ENCODE results near the gene LACTBL1.
"Not testable (repeated sequence)": the region's sequence is repeated elsewhere in the genome, so short reads cannot be mapped to it uniquely, and the experiment has no call there.

LACTBL1 gene, protein sequence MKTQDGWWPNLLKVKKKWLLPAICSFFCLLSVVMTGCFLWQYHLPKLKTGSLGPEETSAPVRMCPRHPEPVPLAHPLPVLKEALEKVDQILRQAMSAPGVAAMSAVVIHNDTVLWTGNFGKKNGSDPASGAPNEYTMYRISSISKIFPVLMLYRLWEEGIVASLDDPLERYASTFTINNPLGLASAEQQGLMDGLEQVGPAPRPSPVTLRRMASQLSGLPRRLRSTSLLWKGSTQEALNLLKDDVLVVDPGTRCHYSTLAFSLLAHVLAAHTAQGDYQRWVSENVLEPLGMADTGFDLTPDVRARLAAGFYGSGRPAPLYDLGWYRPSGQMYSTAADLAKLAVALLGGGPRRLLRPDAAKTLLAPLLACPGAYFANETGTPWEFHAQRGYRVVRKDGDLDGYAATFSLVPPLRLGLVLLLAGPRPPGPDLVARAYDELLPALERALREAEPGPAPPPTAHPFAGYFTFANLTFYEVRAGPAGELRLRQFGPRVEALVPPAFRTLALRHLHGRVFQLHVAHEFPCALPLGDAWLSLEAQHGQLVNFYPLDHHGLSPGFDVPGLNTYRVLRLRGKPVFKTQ

DNA sequence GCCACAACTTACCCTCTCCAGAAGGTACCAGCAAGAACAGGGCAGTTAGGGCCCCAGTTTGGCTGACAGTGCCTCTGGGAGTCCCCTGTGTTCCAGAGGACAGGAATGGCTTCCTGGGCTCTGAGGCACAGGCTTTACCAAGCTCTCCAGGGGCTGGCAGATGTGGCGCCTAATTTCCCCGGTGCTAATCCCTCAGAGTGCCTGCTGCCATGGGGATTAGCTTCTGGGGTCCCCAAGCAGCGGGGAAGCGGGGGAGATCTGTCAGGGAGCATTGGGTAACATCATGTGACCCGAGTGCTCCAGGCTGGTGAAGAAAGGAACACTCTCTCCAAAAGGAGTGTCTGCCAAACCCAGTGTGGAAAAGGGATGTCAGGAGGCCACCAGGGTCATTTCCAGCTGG, at the start of gene LACTBL1:
LACTBL1 (minus strand) TSS at position 107 of the 400 bp plus-strand sequence. CDS start 550 bp downstream, outside the sequence.
- no peak for DNase-seq

DNA sequence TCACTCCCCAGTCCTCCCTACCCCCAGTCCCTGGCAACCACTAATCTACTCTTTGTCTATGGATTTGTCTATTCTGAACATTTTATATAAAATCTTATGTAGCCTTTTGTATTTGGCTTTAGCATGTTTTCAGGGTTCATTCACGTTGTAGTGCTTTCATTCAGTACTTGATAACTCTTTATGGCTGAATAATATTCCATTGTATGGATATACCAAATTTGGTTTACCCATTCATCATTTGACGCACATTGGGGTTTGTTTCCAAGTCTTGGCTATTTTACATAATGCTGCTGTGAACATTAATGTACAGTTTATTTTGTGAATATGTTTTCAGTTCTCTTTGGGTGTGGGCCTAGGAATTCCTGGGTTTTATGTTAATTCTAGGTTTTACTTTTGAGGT, 49.2 kb upstream of the LACTBL1 start:
- no peak for DNase-seq

DNA sequence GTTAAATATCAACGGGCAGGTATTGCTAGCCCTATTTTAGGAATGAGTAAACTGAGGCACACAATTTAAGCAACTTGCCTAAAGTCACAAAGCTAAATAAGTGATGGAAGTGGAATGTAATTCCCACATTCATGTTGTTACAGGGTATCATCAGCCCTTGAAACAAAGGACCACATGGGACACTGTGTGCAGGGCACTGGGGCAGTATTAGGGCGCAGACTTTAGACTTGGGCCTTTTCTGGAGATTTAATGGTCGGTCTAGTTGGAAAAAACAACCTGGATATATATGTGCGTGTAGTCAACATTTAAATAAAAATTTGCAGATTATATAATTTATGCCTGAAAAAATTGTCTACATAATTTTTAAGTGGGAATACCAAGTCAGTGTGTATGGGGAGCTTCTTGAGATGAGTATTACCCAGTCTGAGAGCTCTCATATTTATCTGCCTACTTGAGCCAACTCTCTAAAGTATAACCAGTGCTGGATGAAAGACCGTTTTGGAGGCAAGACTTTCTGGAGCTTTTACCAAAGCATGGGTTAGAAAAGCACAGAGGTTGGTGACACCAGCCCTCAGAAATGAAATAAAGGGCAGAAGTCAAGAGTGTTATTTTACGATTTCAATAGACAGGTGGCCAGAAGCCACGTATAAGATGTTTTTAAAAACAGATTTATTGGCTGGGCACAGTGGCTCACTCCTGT, 48.2 kb upstream of the LACTBL1 start:
- DNase-seq = no peak

DNA sequence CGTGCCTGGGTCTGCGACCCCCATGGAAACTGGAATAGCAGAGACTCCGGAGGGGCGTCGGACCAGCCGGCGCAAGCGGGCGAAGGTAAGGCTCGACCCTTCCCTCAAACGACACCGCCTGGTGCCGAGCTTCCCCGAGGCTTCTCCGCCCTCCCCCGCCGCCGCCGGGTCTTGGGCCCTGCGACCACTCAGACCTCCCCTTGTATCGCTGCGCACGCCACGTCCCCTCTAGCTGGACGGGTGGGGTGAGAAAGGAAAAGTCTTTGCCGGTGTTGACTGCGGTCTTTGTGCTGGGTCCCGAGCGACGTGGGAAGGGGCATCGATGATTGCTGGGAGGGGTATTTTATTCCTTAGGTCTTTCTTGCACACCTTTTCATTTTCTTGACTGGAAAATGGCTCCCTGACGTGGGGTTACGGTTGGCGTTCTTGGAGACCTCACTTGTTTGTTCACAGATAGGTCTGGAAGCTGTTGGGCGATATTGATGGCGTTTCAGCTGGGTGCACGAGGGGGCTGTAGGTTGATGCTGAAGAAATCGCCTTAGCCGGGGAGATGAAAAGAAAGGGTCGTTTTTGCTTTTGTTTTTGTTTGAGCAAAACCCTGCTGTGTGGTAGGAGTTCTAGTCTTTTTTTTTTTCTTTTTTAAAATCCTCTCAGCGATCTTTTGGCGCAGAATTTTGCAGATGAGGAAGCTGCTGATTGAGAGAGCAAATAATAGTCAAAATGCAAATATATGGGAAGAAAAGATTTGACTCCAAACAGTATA, 47.4 kb upstream of the LACTBL1 start:
- DNase-seq = peak; percentile 24

DNA sequence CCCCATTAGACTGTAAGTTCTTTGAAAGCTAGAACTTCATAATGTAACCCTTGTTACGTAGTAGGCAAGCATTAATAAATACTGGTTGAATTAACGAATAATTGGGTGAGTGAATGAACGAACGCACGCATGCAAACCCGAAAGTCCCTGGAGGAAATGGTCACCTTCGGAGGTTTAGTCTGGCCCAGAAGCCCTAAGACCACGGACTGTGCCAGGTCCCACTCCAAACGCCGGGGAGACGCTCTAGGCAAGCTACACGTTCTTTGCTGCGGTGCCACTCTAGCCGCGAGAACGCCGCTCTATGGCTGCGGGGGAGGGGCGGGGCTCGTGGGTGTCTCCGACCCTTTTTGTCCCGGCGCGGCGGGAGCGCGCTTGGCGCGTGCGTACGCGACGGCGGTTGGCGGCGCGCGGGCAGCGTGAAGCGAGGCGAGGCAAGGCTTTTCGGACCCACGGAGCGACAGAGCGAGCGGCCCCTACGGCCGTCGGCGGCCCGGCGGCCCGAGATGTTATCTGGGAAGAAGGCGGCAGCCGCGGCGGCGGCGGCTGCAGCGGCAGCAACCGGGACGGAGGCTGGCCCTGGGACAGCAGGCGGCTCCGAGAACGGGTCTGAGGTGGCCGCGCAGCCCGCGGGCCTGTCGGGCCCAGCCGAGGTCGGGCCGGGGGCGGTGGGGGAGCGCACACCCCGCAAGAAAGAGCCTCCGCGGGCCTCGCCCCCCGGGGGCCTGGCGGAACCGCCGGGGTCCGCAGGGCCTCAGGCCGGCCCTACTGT, 46.6 kb upstream of the LACTBL1 start, which contains the start of gene KDM1A:
KDM1A (plus strand) TSS at position 375 of the 769 bp plus-strand sequence; CDS start at position 504, 129 bp downstream.
- DNase-seq = peak; percentile 97

DNA sequence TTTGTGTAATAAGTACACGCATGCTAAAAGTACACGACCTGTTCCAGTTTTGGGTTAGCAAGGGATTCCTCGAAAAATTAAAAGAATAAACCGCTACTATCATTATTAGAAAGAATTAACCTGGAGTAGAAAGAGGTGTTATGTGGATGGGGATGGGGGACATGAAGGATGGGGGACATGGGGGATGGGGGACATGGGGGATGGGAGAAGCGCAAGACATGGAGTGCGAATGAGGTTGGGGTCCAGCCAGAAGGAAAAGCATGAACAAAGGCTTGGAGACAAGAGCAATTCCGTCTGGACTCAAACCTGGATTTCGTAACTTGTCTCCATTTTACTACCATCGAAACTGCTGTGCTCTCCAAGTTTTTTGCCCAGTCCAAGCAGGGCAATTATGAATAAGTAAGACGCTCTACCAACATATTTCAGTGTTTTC, 46.0 kb upstream of the LACTBL1 start:
- DNase-seq = no peak

DNA sequence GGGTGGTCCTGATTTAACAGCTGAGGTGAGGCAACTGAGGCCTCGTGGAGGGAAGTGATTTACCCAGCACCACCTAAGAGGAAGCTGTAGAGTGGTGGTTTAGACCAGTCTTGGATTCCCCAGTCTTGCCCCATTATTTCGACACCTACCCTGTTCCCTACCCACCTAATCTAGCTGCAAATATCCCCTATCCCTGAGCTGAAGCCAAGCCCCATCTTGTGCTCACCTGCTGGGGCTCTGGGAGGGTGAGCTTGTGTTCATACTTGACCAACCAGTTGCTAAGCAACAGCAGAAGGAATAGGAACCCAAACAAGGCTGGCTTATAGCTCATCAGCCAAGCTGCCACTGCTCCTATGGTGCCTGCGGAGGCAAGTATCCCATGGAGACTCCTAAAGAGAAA, 41.0 kb upstream of the LACTBL1 start:
- DNase-seq = no peak

DNA sequence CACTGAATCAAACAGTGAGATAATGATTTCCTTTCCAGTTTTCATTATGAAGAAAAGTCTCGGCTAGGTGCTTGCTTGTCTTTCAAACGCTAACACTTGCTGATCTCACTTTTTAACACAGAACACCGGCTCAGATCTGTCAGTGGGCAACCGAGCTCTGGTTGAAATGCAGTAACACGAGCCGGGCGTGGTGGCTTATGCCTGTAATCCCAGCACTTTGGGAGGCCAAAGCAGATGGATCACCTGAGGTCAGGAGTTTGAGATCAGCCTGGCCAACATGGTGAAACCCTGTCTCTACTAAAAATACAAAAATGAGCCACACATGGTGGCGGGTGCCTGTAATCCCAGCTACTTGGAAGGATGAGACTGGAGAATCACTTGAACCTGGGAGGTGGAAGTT, 37.4 kb upstream of the LACTBL1 start:
- not testable (repeated sequence) for DNase-seq

DNA sequence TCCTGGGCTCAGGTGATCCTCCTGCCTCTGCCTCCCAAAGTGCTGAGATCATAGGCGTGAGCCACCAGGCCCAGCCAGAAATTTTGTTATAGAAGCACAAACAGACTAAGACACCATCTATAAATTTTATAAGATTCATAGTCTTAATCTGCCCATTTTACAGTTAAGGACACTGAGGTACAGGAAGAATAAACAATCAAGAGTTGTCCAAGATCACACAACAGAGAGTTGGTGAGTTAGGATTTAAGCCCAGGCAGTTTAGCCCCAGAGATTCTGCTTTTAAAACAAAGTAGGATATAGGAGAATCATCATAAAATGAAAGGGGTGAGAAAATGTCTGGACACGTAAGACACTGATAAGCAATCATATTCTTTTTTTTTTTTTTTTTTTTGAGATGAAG, 36.2 kb upstream of the LACTBL1 start:
- no peak for DNase-seq

DNA sequence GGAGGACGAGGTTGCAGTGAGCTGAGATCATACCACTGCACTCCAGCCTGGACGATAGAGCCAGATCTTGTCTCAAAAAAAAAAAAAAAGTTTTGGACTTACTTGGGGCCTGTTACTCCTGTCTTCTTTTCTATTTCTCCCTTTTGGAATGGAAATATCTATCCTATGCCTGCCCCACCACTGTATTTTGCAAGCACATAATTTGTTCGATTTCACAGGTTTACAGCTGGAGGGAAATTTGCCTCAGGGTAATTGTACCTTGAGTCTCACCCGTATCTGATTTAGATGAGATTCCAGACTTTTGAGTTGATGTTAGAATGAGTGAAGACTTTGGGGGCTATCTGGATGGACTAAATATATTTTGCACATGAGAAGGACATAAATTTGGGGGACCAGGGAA, 34.4 kb upstream of the LACTBL1 start:
- no peak for DNase-seq

DNA sequence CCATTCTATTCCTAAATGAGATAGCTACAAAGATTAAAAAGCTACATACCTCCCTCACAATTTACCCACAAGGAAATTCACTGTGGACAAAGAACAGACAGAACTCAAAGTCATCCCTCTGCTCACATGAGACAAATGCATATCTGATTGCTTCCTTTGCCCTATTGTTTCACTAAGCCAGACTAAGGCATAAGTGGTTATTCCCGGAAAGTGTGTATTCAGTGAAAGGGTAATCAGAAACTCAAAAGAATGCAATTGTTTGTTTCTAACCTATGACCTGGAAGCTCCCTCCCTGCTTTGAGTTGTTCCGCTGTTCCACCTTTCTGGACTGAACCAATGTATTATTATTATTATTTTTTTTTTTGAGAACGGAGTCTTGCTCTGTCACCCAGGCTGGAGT, 32.1 kb upstream of the LACTBL1 start:
- not testable (repeated sequence) for DNase-seq

DNA sequence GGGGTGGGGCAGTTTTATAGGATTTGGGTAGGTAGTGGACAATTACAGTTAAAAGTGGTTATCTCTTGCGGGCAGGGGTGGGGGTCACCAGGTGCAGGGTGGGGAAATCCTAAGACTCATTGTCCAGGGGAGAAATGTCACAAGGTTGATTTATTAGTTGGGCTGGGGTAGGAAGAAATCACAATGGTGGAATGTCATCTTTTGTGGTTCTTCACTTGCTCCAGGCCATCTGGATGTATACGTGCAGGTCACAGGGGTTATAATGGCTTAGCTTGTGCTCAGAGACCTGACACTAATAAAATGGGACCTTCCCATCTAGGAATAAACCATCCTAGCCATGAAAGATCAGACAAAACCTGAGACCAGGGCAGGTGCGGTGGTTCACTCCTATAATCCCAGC, 31.4 kb upstream of the LACTBL1 start:
- no peak for DNase-seq

DNA sequence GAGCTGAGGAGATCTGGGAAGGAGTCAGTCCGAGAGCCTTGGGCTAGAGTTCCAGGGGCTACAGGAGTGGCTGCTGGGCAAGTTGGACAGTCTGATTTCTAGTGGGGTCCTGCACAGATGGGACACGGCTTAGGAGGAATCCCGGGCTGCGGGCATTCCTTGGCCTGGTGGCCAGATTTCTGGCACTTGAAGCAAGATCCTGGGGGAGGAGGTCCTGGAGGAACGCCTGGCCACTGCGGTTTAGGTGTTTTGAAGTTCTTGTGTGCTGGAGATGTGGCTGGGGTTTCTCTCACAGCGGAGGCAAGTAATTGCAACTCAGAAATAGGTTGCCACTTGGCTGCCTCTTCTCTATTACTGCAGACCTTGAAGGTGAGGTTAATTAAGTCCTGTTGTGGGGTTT, 29.6 kb upstream of the LACTBL1 start:
- not testable (repeated sequence) for DNase-seq

DNA sequence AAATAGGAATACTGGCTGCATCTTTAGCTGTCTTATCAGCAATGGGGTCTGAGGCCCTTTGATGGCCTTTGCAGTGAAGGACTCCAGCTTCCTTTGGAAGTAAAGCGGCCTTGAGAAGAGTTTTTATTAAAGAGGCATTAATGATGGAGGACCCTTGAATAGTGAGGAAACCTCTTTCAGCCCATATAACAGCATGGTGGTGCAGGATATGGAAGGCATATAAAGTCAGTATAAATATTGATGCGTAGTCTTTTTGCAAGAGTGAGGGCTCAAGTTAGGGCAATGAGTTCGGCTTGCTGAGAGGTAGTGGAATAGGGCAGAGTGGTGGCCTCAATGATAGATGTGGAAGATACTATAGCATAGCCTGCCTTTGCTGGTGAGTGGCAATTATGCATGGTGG, 27.5 kb upstream of the LACTBL1 start:
- DNase-seq = not testable (repeated sequence)

DNA sequence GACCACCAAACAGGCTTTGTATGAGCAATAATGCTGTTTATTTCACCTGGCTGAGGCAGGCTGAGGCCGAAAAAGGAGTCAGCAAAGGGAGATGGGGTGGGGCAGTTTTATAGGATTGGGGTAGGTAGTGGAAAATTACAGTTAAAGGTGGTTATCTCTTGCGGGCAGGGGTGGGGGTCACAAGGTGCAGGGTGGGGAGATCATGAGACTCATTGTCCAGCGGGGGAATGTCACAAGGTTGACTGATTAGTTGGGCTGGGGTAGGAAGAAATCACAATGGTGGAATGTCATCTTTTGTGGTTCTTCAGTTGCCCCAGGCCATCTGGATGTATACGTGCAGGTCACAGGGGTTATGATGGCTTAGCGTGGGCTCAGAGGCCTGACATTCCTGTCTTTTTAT, 24.9 kb upstream of the LACTBL1 start:
- not testable (repeated sequence) for DNase-seq

DNA sequence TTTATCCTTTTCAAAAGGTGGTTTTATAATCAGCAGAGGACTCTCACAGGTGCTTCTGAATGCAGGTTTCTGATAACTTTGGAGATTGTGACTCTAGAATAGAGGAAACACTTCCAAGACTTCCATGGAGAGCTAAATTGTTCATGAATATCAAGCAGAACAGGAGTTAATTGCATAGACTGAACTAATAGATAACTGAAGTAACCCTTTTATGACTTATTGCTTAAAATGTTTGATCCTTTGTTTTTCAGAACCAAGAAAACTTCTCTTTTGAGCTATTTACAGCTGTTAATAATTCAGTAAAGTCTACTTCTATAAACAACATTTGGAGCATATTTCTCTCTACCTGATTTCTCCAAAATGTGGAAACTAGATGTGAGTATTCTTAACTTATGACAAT, 23.1 kb upstream of the LACTBL1 start:
- no peak for DNase-seq

DNA sequence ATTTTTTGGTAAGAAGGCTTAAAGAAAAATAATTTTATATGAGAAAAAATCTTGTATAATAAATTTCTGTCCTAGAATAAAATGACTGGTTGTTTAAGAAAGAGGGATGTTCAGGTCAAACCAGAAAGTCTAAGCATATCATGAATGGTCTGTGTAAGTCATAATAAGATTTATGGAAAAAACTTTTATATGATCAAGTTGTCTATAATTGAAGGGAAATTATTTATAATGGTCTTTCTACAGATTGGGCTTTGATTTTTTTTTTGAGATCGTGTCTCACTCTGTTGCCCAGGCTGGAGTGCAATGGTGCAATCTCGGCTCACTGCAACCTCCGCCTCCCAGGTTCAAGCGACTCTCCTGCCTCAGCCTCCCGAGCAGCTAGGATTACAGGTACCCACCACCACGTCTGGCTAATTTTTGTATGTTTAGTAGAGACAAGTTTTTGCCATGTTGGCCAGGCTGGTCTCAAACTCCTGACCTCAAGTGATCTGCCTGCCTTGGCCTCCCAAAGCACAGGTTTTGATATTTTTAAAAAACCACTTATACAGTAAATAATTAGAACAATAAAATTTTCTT, 20.6 kb upstream of the LACTBL1 start:
- not testable (repeated sequence) for DNase-seq

DNA sequence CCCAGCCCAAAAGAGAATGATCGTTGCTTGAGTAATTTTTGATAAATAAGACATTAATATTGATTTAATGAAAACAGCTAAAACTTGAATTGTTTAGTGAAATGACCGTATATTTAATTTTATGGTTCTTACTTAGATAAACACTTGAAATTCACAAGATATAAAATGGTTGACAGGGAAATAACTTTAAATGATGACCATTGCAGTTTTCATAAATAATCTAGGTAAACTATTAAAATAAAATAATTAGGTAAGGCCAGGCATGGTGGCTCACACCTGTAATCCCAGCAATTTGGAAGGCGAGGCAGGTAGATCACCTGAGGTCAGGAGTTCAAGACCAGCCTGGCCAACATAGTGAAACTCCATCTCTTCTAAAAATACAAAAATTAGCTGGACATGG, 19.7 kb upstream of the LACTBL1 start:
- not testable (repeated sequence) for DNase-seq

DNA sequence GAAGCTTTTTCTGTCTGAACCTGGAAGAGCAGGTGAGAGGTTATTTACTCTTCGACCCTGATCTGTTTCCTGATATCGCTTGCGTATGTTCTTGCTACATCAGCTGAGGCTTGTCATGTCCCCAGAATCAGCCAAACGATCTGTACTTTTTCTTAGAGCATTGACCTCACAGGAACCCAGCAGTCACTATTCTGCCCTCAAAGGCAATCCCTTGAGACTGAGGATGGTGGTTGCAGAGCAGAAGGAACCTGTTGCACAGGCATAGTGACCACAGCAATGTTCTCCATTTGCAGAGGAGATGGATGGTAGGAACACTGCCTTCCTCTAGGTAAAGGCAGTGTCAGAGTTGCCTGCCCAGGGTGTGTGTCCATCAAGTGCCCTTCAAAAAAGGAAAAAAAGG, 11.3 kb upstream of the LACTBL1 start:
- no peak for DNase-seq

DNA sequence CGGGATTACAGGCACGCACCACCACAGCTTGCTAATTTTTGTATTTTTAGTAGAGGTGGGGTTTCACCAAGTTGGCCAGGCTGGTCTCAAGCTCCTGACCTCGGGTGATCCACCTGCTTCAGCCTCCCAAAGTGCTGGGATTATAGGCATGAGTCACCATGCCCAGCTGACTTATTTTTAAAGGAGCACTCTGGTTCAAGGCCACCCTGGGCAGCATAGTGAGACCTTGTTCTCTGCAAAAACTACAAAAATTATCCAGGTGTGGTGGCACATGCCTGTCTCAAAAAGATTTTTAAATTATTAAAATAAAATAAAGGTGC, 7.8 kb upstream of the LACTBL1 start:
- DNase-seq = not testable (repeated sequence)

DNA sequence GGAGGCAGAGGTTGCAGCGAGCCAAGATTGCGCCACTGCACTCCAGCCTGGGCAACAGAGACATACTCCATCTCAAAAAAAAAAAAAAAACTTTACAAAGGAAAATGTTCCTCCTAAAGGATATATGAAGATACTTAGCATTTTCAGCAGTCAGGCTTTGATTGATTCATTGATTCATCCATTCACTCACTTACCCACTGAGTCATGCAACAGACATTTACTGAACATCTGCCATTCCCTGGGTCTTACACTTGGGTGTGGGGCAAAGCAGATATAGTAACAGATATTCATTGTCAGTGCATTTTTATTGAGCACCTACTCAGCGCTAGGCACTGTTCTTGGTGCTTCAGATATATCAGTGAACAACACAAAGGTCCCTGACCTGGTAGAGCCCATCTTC, 5.6 kb upstream of the LACTBL1 start:
- DNase-seq = no peak
